HG03280 (cell line): ENCODE measurements around the gene E2F6.
"Not testable (repeated sequence)": the region's sequence is repeated elsewhere in the genome, so short reads cannot be mapped to it uniquely, and the experiment has no call there.

Experiments used
- ATAC-seq: cut with Tn5 transposase; IDR thresholded peaks from one replicate; pipeline ENCODE4 v1.9.1; 2021; ENCODE audit warnings: mild to moderate bottlenecking, moderate library complexity; ENCODE audit not compliant: unreplicated experiment

Gene E2F6

DNA sequence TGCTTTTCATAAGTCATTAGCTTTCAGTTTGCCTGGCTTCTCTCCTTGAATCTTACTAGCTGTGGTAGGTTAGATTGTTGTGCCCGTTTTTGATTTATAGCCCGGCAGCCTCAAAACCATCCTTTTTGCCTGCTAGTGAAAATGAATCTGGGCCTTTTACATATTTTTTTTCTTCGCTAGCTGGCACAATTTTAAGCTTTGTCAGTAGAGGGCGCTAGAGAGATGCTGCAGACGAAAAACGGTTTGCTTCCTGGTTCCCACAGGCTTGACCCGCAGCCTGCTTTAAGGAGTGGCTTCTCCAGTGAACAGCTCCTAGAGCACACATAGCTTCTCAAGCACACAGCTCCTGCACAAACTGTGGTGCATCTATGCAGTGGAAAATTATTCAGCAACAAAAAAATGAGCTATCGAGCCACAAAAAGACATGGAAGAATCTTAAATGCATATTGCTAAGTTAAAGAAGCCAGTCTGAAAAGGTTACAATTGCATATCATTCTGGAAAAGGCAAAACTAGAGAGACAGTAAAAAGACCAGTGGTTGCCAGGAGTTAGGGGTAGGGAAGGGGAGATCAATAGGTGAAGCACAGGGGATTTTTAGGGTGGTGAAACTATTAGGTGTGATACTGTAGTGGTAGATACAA lies 47.9 kb downstream of the E2F6 start:
- no peak for ATAC-seq

- ATAC-seq: no peak
Measured at GRCh38 chr2:11416931-11417330, 49.0 kb downstream of the E2F6 start.

DNA sequence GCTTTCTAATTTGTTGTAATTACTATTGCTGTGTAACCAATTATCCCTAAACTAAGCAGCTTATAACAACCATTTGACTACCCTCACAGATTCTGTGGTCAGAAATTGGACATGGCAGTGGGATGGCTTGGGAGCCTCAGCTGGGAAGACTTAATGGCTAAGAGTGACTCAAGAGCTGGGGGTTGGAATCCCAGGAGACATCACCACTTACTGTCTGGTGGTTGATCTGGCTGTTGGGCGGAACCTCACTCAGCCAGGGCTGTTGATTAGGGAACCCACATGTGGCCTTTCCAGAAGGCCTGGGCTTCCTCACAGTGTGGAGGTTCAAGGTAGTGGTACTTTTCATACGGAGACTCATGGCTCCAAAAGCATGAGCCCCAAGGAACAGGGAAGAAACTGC lies 49.8 kb downstream of the E2F6 start:
- no peak for ATAC-seq

DNA sequence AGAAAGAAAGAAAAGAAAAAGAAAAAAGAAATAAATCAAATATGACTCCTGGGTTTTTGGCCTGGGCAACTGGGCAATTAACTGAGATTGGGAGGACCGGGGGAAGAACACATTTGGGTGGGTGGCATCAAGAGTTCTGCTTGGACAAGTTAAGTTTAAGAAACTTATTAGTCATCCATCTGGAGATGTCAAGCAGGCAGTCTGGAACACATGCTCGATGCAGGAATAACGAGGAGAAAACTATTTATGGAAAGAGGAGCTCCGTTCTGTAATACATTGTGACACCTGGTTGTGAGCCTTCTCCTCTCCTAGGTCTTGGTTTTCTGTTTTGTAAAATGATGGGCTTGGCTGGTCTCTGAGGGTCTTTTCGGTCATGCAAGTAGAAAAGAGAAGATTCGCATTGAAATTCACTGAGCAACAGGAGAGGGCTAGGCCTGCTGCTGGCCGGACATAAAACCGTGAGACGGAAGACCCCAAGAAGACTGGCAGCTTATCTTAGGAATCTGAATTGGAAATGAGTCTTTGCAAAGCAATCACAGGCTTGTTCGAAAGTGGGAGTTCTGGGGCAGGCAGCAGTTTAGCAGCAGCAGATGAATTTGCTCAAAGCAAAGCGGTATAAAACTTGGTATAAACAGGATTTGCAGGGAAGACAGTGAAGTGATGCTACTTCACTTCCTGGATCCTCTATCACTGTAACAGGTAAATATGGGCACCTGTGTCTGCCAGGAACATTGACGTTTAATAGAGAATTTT lies 51.4 kb downstream of the E2F6 start:
- no peak for ATAC-seq

DNA sequence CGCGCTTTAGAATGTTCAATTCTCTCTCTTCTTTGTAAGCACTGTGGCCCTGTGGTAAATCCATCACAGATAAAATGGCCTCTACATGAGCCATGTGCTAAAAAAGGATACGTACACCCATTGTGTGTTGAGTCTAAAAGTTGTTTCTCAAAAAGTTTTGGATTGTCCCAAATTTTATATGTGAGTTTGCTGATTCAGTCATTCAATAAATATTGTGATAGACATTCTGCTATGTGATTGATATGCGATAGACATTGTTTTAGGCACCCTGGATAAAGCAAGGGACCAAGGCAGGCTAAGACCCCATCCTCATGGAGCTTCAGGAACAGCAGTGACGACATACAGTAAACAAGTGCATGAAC lies 53.5 kb downstream of the E2F6 start:
- no peak for ATAC-seq

DNA sequence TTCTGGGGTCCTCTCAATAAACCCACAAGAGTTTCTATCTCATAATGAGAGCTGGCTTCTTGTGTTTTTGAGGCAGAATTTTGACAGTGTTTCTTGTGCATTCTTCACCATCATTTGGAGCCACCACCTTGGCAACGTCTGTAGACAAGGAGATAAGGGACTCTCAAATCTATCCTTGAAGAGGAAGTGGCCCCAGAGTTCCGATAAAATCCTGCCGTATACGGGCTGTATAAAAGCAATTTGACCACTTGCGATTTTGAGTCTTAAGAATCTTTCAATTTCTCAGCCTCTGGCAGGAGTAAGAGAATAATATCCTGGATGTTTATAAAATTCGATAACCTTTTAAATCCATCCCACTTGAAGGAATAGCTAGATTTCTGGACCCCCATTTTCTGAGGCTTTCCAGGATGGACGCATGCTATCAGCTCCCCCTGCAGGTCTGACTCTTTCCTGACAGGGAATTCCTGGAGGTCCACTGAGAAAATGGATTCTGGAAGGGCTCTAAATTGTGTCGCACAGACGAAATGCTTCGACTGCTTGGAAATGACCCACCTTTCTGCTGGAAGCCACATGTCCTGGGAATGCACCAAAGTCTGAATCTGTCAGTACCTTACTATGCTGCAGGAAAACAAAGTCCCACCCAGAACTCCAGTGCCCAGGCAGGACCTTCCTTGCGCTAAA lies 54.1 kb downstream of the E2F6 start:
- no peak for ATAC-seq

GRCh38 chr2:11411244-11411643 lies 54.7 kb downstream of the E2F6 start:
- ATAC-seq: no peak

DNA sequence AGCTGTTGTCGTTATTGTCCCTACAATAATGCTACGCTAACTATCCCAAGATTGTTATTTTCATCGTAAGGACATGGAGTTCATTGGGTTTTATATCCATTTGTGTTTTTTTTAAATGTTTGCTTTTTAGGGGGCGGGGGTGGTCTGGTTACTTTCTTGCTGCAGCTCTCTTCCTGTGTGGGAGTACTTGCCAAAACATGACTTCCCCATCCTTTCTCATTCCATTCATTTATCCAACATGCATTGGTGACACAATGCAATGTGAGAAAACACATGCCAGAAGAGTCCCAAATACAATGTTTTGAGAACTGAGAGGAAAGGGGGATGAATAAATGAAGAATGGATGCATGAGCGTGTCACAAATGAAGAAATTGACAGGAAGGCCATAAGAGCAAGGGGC lies 55.9 kb downstream of the E2F6 start:
- ATAC-seq: no peak

- ATAC-seq: no peak
Measured at GRCh38 chr2:11409572-11409959, 56.4 kb downstream of the E2F6 start.

- no peak for ATAC-seq
Measured at GRCh38 chr2:11408959-11409571, 56.9 kb downstream of the E2F6 start.

DNA sequence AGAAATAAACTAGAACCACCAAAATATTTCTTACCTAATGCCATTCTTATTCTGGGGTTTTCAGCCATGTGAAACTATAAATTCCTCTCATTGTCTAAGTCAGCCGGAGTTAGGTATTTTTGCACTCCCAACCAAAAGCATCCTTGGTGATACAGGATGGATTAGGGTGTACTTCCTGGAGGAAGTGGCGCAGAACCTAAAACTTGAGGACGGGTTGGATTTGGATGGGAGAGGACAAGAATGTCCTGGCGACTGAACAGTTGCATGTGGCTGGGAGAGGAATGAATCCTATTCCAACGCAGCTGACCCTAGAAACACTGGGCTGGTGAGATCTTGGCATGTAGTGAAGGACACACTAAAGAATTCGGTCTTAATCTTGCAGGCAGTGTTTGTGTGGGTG lies 58.5 kb downstream of the E2F6 start:
- no peak for ATAC-seq

DNA sequence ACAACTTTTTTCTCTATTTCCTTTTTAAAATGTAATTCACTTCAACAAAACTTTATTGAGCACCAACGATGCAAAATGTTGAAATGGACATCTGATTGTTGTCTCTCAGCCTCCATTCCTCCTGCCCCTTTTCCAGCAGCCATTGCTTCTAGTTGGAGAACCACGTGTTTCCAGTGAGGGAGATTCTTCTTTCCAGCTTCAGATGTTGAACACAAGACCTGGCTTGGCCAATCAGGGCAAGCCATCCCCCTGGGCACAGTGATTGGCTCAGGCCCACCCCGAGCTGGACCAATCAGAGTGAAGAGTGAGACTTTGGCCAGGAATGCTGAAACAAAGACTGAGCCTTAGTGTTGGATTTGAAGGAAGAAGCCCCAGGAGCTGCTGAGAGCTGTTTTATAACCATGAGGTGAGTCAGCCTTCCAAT lies 59.0 kb downstream of the E2F6 start:
- ATAC-seq: no peak

DNA sequence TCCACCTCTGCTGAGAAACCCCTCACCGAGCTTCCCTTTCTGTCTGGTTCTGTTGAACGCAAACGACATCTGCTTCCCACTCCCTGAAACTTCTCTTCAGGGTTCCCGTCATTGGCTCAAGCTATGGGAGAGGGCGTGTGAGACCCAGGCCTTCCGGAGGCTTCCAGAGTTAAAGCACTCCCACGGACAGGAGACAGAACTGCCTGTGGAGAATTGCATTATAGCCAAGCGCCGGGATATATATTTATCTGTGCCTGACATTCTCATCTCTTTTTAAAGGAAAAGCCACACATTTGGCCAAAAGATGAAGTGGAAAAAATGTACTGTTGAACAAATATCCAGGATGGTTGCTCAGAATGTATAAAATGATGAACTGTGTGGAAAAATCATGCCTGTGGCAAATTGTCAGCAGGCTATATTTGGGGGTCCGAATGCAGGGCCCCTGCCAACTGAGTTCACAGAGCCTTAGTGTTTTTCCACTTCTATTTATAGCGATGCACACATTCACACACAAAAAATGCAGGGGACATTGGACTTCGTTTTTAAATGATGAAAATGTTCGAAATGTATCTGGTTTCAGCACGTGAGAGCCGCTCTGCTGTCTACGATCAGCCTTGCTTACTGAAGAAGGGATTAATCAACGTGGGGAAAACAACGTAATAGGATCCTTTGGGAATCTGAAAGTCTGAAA lies 59.5 kb downstream of the E2F6 start:
- no peak for ATAC-seq

DNA sequence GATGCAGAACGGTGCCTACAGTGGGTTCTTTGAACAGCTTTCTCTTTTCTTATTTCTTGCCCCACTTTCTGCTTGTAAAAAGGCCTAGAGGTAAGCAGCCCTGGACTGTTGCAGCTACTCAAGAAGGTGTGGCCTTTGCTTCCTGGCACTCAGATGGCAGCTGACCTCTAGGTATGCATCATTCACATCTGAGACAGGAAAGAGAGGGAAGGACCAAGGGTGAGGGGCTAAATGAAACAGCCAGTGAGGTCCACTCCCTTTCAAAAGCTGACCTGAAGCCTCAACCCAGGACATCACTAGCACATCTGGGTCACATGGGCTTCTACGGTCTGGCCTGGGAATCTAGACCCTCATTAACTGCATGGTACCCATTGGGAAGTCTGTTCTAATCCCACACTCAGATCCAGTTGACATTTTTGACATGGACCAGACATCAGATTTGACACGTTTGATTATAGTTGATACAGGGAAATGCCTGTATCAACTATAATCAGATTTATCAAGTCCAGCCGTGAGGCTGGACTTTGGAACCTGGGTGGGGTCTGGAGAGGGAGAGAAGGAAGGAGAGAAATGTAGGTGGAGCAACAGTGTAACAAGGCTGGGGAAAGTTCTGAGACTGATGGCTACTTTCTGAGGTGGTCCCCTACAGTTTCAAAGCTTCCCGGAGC lies 60.2 kb downstream of the E2F6 start:
- ATAC-seq: no peak

GRCh38 chr2:11405074-11405406 lies 60.9 kb downstream of the E2F6 start:
- ATAC-seq: not testable (repeated sequence)

DNA sequence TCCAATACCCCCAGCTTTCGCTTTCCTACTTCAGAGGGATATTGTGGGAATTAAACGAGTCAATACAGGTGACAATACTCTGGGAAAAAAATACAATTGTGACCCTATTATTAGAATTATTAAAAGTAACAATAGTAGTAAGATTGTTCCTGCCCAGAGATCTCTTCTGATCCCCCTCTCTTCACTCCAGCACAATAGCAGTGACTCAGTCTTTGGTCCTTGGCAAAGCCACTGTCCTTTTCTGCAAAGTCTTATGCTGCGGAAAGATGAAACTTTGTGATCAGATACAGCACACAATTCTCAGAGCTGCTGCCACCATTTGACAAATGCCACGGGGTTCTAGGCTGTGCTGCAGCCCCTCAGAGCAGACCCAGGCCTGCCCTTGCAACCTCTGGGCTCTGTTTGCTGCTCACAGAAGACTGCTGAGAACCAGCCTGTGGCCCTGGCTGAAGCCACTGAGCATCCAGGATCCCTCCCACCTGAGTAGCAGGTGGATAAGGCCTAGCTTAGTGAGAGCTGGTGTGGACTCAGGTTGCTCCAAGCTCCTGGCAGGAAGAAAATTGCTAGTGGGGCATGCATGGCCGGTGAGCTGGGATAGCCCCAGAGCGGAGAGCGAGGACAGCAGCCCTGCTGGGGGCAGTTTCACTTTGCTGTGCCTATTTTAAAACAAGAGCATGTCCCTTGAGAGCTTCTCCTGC lies 61.4 kb downstream of the E2F6 start:
- no peak for ATAC-seq

- ATAC-seq: no peak
Measured at GRCh38 chr2:11402436-11402835, 63.5 kb downstream of the E2F6 start.

DNA sequence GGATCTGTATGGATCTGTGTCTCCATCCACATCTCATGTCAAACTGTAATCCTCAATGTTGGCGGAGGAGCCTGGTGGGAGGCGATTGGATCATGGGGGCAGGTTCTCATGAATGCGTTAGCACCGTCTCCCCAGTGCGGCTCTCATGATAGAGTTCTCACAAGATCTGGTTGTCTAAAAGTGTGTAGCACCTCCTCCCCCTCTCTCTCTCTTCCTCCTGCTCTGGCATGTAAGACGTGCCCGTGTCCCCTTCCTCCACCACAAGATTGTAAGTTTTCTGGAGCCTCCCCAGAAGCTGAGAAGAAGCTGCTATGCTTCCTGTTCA lies 66.6 kb downstream of the E2F6 start:
- ATAC-seq: no peak

DNA sequence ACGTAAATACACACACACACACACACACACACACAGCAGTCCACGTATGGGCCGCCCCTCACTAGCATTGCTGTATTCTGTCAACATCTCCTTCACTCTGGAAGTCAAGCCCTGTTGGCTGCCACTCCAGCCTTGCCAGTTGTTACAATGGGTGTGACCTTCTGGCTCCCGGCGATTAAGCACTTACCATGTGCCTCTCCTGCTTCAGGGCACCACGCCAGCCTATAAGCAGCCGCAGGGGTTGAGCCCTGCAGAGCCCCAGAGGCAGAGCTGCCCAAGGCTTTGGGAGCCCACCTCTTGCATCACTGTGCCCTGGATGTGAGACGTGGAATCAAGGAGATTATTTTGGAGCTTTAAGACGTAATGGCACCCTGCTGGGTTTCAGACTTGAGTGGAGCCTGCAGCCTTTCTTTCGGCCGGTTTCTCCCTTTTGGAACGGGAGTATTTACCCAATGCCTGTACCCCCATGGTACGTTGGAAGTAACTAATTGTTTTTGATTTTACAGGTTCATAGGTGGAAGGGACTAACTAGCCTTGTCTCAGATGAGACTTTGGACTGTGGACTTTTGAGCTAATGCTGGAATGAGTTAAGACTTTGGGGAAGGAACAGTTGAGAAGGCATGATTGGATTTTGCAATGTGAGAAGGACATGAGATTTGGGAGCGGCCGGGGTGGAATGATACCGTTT lies 67.1 kb downstream of the E2F6 start:
- ATAC-seq: no peak

GRCh38 chr2:11397513-11397912 lies 68.4 kb downstream of the E2F6 start:
- ATAC-seq: no peak
